Choroid plexus epithelial cell (primary cell): ENCODE results near the gene SCNN1G.
"Not testable (repeated sequence)": the region's sequence is repeated elsewhere in the genome, so short reads cannot be mapped to it uniquely, and the experiment has no call there.

Experiments
- DNase-seq: peaks from one replicate; pipeline ENCODE4 v3.0.0-alpha.2; 2010; ENCODE audit warnings: low read depth
- H3K4me3 ChIP-seq: 2 replicates; pipeline ENCODE4 v1.5.1; 2011; ENCODE audit warnings: low read depth, mild to moderate bottlenecking, control low read depth, low read length, moderate library complexity
- TF ChIP-seq, protein P1 (sequence below): conservative IDR thresholded peaks from 2 replicates; pipeline ENCODE4 v1.5.1; 2011; ENCODE audit warnings: low read depth, mild to moderate bottlenecking, control low read depth, inconsistent platforms, low read length, moderate library complexity

The SCNN1G gene

DNA sequence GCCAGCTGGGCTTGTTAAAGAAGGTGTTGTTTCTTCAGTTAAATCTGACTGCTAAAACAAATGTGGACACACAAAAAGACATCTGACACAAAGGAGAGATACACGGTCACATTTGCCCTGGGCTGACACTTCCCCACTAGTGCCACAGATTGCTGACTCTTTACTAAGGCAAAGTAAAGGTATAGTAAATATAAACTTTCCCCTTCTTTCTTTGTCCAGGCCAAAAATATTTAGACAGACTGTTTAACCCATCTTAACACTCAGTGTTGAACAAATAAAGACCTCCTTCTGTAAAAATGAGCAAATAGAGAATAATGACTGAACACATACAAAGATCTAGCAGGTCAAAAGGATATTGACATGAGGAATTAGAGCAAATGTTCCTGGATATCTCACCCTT, 58.4 kb downstream of the SCNN1G start:
- TF ChIP-seq, protein P1, sequence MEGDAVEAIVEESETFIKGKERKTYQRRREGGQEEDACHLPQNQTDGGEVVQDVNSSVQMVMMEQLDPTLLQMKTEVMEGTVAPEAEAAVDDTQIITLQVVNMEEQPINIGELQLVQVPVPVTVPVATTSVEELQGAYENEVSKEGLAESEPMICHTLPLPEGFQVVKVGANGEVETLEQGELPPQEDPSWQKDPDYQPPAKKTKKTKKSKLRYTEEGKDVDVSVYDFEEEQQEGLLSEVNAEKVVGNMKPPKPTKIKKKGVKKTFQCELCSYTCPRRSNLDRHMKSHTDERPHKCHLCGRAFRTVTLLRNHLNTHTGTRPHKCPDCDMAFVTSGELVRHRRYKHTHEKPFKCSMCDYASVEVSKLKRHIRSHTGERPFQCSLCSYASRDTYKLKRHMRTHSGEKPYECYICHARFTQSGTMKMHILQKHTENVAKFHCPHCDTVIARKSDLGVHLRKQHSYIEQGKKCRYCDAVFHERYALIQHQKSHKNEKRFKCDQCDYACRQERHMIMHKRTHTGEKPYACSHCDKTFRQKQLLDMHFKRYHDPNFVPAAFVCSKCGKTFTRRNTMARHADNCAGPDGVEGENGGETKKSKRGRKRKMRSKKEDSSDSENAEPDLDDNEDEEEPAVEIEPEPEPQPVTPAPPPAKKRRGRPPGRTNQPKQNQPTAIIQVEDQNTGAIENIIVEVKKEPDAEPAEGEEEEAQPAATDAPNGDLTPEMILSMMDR: no peak
- DNase-seq: no peak

DNA sequence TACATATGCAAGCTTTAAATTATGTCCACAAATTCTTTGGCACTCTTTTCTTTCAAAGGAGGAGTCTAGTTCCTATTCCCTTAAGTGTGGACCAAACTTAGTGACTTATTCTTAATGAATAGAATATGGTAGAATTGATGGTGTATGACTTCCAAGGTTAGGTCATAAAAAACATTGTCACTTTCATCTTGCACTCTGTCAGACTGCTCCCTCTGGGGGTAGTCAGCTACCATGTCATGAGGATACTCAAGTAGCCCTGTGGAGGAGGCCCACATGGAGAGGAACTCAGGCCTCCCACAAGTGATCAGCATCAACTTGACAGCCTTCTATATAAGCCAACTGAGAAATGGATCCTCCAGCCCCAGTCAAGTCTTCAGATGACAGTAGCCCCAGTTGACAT, 61.6 kb downstream of the SCNN1G start:
- no peak for DNase-seq
- TF ChIP-seq, protein P1: no peak
- no peak overlapping the region for H3K4me3 ChIP-seq

More for the DNA sequence above, 58.4 kb downstream of the SCNN1G start:
- H3K4me3 ChIP-seq: no peak overlapping the region

DNA sequence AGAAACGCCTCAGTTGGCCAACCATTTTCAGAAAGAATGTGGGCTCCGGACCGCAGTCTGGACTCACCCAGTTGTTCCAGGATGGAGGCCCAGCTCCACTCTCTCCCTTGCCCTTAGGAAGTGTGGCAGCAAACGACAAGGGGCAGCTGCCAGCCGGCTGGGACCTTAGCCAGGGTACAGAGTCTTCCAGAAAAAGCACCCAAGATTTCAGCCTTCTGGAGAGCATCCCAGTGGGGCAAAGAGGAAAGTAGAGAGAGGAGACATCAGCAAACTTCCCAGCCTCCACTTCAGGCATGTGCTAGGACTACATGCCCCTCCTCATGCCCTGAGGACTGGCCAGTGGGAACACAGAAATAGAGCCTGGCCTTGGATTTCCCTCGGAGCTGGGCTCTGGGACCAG, 62.7 kb downstream of the SCNN1G start:
- TF ChIP-seq, protein P1: no peak
- H3K4me3 ChIP-seq: no peak overlapping the region
- no peak for DNase-seq

DNA sequence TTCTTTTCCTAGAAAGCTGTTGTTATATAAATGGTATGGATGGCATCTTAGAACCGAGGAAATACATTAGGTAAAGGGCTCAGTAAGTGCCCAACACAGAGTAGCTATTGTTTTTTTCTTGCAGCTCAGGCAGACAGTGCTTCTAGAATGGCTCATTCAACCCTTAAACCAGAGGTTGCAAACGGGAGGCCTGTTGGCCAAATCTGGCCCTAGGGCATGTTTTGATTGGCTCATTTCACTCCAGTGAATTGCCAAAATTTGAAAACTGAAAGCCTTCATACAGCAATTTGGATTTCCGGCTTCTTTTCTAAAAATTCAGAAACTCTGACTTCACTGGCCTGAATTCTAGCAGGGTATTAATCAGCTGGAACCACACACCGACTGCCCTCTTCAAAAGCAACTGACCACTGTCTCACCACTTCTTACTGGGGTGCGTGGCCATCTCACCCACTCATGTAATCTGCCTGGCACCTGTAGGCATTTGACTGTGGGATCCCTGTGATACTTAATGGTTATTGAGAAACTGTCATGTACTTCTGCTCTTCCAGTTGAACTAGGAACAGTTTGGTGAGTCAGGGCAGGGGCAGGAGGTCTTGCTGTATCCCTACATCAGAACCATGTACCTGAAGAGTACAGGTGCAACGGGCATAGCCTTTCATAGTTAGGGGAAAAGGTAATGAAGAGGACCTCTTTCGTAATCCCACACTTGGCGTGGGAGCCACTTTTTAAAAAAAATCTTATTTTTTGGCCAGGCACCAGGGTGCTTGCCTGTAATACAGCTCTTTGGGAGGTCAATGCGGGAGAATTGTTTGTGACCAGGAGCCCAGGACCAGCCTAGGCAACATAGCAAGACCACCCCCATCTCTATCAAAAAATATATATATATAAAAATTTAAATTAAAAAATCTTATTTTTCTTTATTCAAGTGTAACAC, 66.0 kb downstream of the SCNN1G start:
- no peak for DNase-seq
- TF ChIP-seq, protein P1: no peak

DNA sequence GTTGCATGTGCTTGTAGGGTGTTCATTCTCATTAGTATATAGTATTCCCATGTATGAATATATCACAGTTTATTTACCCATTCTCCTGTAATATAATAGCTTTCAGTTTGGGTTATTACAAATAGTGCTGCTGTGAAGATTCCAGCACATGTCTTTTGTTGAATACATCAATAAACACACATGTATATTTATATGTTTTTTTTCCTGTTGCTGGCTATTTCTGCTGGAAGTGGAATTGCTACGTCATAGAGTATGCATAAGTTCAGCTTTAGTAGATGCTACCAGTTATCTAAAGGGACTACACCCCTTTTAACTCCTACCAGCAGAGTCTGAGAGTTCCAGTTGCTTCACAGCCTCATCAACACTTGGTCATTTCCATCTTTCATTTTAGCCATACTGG, 67.3 kb downstream of the SCNN1G start:
- no peak overlapping the region for H3K4me3 ChIP-seq
- no peak for DNase-seq
- TF ChIP-seq, protein P1: no peak

More for the DNA sequence above, 66.0 kb downstream of the SCNN1G start:
- no peak overlapping the region for H3K4me3 ChIP-seq

DNA sequence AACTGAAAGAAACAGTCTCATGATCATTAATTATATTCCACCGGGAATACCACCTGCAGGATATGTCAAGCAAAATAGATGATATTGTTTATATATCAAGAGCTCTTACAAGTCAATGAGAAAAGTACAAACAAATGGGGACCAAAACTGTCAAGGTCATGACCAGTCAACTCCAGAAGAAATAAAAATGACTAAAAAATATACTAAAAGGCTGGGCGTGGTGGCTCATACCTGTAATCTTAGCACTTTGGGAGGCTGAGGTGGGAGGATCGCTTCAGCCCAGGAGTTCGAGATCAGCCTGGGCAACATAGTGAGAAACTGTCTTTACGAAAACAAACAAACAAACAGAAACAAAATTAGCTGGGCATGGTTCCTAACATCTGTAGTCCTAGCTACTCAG, 69.8 kb downstream of the SCNN1G start:
- no peak for DNase-seq
- no peak overlapping the region for H3K4me3 ChIP-seq
- TF ChIP-seq, protein P1: no peak

DNA sequence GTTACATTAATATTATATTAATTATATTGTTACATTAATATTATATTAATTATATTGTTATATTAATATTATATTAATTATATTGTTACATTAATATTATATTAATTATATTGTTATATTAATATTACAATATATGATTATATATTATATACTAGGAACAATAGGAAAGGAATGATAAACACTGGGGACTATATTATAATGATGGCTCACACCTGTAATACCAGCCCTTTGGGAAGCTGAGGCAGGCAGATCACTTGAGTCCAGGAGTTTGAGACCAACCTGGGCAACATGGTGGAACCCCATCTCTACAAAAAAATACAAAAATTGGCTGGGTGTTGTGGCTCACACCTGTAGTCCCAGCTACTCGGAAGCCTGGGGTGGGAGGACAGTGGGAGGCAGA, 71.1 kb downstream of the SCNN1G start:
- DNase-seq, H3K4me3 ChIP-seq: not testable (repeated sequence)
